Breast epithelium (tissue), 4 donors: ENCODE results near the gene KEAP1. TPM values are rescaled to one million over a fixed set of nuclear protein-coding genes. Genes with fewer than 3 reads are reported as not detected.

Experiments used
- DNase-seq, 2 donors: peaks; one replicate each; pipeline ENCODE4 v3.0.0-alpha.2; 2019; ENCODE audit warnings: low spot score in 2 of 2
- H3K27ac ChIP-seq, 2 donors: fragments of 200-600 bp; sonication (generic) in 1 of 2; one replicate each; pipeline ENCODE4 v1.5.1; 2016 to 2019; ENCODE audit warnings: mild to moderate bottlenecking in 1 of 2
- H3K27me3 ChIP-seq, 2 donors: fragments of 200-600 bp; sonication (generic) in 1 of 2; one replicate each; pipeline versions ENCODE4 v1.5.1 to v1.6.0; 2017 to 2019; ENCODE audit warnings: control low read depth in 1 of 2, mild to moderate bottlenecking in 1 of 2
- H3K36me3 ChIP-seq: fragments of 200-600 bp; one replicate; pipeline ENCODE4 v1.5.1; 2019
- H3K4me1 ChIP-seq, 2 donors: fragments of 200-600 bp; sonication (generic); one replicate each; pipeline ENCODE4 v1.5.1; 2016 to 2019; ENCODE audit warnings: control low read depth in 1 of 2
- H3K4me3 ChIP-seq, 3 donors: fragments of 200-600 bp; sonication (generic); 1 replicate in 2 of 3; 2 replicates in 1 of 3; pipeline ENCODE4 v1.5.1; 2016 to 2019; ENCODE audit warnings: mild to moderate bottlenecking in 3 of 3, moderate library complexity in 2 of 3
- H3K9me3 ChIP-seq, 2 donors: fragments of 200-600 bp; sonication (generic) in 1 of 2; one replicate each; pipeline ENCODE4 v1.5.1; 2016 to 2019; ENCODE audit warnings: control low read depth in 1 of 2
- POLR2A ChIP-seq: fragments of 450-650 bp; IDR thresholded peaks from one replicate; pipeline ENCODE4 v1.6.1; 2016; ENCODE audit warnings: antibody characterized with exemption, mild to moderate bottlenecking, moderate library complexity
- POLR2AphosphoS5 ChIP-seq, 3 donors: sonication (generic); formaldehyde crosslinking; IDR thresholded peaks; one replicate each; pipeline ENCODE4 v1.6.1; 2017; ENCODE audit warnings: antibody characterized with exemption in 3 of 3
- intact Hi-C: fragments of 100-400 bp; cut with DNase I; formaldehyde crosslinking; loops from one replicate; pipeline ENCODE4 v1.15.1; 2023; ENCODE audit warnings: low total_unique reads
- total RNA-seq, 3 donors: library from RNA; depleted of rRNA; stranded (reverse); fragments of >200 nt; gene quantifications; one replicate each; pipeline ENCODE4 v1.1.0, GENCODE V29; 2016
- TF ChIP-seq, protein P1 (sequence below), 3 donors: fragments of 450-650 bp; IDR thresholded peaks; one replicate each; pipeline ENCODE4 v1.5.1; 2016 to 2017; ENCODE audit warnings: antibody characterized with exemption in 3 of 3, mild to moderate bottlenecking in 3 of 3, moderate library complexity in 3 of 3

KEAP1 gene
- total RNA-seq, 3 donors from 2014 or later: 52.8 to 53.6 (median 53.6) TPM

- Histone ChIP-seq H3K27me3 (peaks cover 0 to 3% of the 10 kb centered on the region in 2 donors), H3K4me1 (no peaks in the 10 kb centered on the region), H3K4me3 (no peak overlapping the region), H3K36me3 (no peaks in the 10 kb centered on the region), H3K9me3 (no peaks in the 10 kb centered on the region), H3K27ac (no peak overlapping the region)
- no peak for TF ChIP-seq POLR2A
- TF ChIP-seq, protein P1, sequence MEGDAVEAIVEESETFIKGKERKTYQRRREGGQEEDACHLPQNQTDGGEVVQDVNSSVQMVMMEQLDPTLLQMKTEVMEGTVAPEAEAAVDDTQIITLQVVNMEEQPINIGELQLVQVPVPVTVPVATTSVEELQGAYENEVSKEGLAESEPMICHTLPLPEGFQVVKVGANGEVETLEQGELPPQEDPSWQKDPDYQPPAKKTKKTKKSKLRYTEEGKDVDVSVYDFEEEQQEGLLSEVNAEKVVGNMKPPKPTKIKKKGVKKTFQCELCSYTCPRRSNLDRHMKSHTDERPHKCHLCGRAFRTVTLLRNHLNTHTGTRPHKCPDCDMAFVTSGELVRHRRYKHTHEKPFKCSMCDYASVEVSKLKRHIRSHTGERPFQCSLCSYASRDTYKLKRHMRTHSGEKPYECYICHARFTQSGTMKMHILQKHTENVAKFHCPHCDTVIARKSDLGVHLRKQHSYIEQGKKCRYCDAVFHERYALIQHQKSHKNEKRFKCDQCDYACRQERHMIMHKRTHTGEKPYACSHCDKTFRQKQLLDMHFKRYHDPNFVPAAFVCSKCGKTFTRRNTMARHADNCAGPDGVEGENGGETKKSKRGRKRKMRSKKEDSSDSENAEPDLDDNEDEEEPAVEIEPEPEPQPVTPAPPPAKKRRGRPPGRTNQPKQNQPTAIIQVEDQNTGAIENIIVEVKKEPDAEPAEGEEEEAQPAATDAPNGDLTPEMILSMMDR (IDR thresholded peaks at IDR 0.05): no peak
- no peak for TF ChIP-seq POLR2AphosphoS5 (IDR thresholded peaks at IDR 0.05)
- intact Hi-C loops: no loop called here
- DNase-seq: no peak
Observed at GRCh38 chr19:10521461-10522171, 18.5 kb upstream of the KEAP1 start.

DNA sequence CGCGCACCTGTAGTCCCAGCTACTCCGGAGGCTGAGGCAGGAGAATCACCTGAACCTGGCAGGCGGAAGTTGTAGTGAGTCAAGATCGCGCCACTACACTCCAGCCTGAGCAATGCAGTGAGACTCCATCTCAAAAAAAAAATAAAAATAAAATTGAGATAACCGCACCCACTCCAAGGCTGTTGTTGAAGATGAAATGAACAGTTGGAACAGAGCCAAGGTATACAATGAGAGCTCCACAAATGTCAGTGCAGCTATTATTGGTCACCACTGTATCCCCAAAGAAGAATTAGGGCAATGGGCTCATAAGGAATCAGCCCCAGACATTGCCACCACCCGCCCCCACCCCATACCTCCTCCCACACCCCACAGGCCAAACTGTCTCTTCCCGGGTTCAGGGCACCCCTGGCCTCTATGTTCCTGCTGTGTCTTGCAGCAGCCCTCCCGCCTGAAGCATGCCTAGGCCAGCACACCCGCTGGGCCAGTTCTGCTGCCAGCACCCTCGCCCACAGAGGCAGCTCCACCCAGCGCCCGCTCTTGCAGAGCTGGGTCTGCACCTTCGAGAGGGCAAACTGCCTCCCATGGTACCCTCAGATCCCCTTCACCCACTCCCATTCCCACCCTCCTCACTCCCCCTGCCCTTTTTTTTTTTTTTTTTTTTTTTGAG lies 17.6 kb upstream of the KEAP1 start:
- Histone ChIP-seq H3K36me3 (no peaks in the 10 kb centered on the region), H3K4me3 (no peak overlapping the region), H3K9me3 (no peaks in the 10 kb centered on the region), H3K27ac (no peak overlapping the region), H3K4me1 (no peaks in the 10 kb centered on the region), H3K27me3 (peaks cover 0 to 3% of the 10 kb centered on the region in 2 donors)
- no peak for TF ChIP-seq POLR2AphosphoS5 (IDR thresholded peaks at IDR 0.05)
- intact Hi-C loops: no loop called here
- peak in 1 of 2 donors; percentile 53 for DNase-seq

DNA sequence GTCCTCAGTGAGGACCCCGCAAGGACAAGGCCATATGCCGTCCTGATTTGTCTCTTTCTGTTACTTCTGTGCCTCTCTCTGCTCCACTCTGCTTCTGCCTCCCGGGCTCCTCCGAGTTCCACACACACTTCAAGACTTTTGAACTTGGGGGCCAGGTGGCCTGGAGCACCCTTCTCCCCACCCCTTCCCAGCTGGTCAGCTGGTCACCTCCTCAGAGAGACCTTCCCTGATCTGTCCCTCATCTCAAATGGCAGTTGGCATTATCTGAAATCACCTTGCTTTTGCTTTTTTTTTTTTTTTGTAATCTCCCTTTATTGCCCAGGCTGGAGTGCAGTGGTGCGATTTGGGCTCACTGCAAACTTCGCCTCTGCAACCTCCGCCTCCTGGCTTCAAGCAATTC lies 16.3 kb upstream of the KEAP1 start:
- Histone ChIP-seq H3K4me3 (no peak overlapping the region), H3K27me3 (peaks cover 0 to 8% of the 10 kb centered on the region in 2 donors), H3K9me3 (no peaks in the 10 kb centered on the region), H3K36me3 (no peaks in the 10 kb centered on the region), H3K27ac (no peak overlapping the region), H3K4me1 (no peaks in the 10 kb centered on the region)
- TF ChIP-seq, protein P1 (IDR thresholded peaks at IDR 0.05): no peak
- TF ChIP-seq POLR2A: no peak
- no peak for TF ChIP-seq POLR2AphosphoS5 (IDR thresholded peaks at IDR 0.05)
- no peak for DNase-seq
- intact Hi-C loops: no loop called here

DNA sequence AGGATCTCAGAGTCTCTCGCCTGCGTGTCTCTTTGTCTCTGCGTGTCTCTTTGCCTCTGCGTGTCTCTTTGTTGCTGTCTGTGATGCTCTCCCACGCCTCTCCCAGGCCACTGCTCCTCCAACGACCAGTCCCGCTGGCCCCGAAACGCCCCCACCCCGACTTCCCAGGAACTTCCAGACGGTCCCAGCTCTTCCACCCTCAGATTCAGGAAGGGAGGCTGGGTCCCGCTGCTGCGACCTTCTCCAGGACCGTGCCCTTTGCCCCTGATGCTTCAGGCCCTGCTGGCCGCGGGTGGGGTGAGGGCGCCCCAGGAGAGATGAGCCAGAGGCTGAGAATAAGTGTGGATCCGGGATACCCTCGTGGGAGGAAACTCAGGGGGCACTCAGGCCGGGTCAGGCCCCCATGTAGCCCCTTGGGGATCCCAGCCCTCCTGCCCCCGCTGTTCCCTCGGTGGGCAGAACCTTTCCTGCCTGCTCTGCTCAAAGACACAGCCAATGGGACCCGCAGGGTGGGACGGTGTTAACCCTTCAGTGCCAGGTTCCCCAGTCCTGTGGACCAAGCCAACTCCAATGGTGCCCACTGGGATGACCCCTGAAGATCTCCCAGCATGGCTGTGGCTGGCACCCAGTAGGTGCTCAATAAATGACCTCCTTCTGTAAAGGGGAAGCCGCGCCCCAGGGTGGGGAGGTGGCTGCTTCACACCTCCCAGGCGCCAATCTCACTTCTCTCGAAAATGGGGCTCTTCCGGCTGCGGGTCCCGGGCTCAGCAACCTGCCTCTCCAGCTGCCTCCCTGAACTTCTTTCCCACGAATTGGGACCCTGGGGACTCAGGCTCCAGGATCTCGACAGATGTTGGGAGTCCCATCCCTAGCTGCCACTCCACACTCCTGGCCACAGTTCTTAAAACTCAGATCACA lies 15.5 kb upstream of the KEAP1 start:
- Histone ChIP-seq H3K4me3 (peak overlapping the region in 1 of 3 donors; percentile 69), H3K27ac (no peak overlapping the region), H3K36me3 (no peaks in the 10 kb centered on the region), H3K9me3 (no peaks in the 10 kb centered on the region), H3K4me1 (no peaks in the 10 kb centered on the region), H3K27me3 (peaks cover 0 to 15% of the 10 kb centered on the region in 2 donors)
- DNase-seq: no peak
- intact Hi-C loops: no loop called here
- TF ChIP-seq POLR2A: no peak
- TF ChIP-seq POLR2AphosphoS5 (IDR thresholded peaks at IDR 0.05): no peak
- TF ChIP-seq, protein P1 (IDR thresholded peaks at IDR 0.05): no peak

DNA sequence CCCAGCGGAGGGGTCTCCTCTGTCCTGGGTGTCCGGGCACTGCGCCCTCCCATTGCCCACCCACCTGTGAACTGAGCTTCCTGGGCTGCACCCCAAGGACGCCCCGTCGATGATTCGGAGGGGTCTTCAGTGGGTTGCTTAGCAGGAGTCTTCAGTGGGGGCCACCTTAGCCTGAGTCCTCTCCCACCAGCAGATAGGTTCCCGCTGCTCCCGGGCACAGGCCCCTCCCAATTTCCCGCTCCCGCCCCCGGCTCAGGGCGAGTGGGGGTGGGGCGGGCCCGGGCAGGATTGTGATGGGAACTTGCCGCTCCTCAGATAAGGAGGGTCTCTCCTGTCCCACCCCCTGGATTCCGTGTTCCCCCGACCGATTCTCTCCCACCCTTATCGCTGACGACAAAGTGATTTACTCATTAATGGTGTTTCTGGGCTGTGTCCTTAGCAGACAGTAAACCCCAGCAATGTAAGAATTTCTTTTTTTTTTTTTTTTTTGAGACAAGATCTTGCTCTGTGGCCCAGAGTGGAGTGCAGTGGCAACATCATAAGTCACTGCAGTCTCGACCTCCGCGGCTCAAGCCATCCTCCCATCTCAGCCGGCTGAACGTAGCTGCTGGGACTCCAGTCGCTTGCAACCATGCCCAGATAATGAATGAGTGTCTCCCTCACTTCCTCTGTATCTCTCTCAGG lies 14.7 kb upstream of the KEAP1 start:
- intact Hi-C loops: no loop called here
- TF ChIP-seq POLR2A (no peak), POLR2AphosphoS5 (IDR thresholded peaks at IDR 0.05) (no peak)
- TF ChIP-seq, protein P1 (IDR thresholded peaks at IDR 0.05): no peak
- no peaks in the 10 kb centered on the region for H3K4me1 ChIP-seq
- peak in 1 of 2 donors; percentile 27 for DNase-seq
- no peaks in the 10 kb centered on the region for H3K36me3 ChIP-seq
- H3K27ac ChIP-seq: peak overlapping the region; percentile 25 to 45
- H3K9me3 ChIP-seq: no peaks in the 10 kb centered on the region
- H3K27me3 ChIP-seq: peaks cover 0 to 20% of the 10 kb centered on the region in 2 donors
- H3K4me3 ChIP-seq: peak overlapping the region; percentile 17 to 69 (median 61)
